OCI-LY3 (cell line): ENCODE results near the gene ZBED1.

ENCODE experiments used
- H2AFZ ChIP-seq: fragments of 200-600, 300-600 bp; shearing (Covaris generic); 2 replicates; pipeline ENCODE4 v1.6.0; 2014; ENCODE audit warnings: antibody characterized with exemption, low read depth, low read length
- H3K27ac ChIP-seq: fragments of 200-600, 300-600 bp; sonication (generic); 2 replicates; pipeline ENCODE4 v1.5.1; 2014; ENCODE audit warnings: mild to moderate bottlenecking, low read length, moderate library complexity, mixed read lengths
- H3K27me3 ChIP-seq: fragments of 200-600, 300-600 bp; sonication (generic); 2 replicates; pipeline ENCODE4 v1.6.1; 2014; ENCODE audit warnings: low read depth, low read length, mixed read lengths
- H3K36me3 ChIP-seq: fragments of 200-600, 300-600 bp; sonication (generic); replicated peaks from 2 replicates; pipeline ENCODE3; 2014; ENCODE audit warnings: low read depth, low read length, mixed read lengths
- H3K4me1 ChIP-seq: fragments of 300-600, 200-600 bp; sonication (generic); 2 replicates; pipeline ENCODE4 v1.6.1; 2014; ENCODE audit warnings: low read length, mixed read lengths
- H3K4me2 ChIP-seq: fragments of 200-600, 300-600 bp; sonication (generic); 2 replicates; pipeline ENCODE4 v1.6.1; 2014; ENCODE audit warnings: low read length, mixed read lengths
- H3K4me3 ChIP-seq: fragments of 300-600, 200-600 bp; sonication (generic); 2 replicates; pipeline ENCODE4 v1.5.1; 2014; ENCODE audit warnings: antibody characterized with exemption, mild to moderate bottlenecking, low read length, moderate library complexity
- H3K79me2 ChIP-seq: fragments of 300-600, 200-600 bp; shearing (Covaris generic); 2 replicates; pipeline ENCODE4 v1.6.1; 2014; ENCODE audit warnings: mild to moderate bottlenecking, low read length, mixed read lengths
- H3K9ac ChIP-seq: fragments of 300-600, 200-600 bp; shearing (Covaris generic); 2 replicates; pipeline ENCODE4 v1.6.0; 2014; ENCODE audit warnings: mild to moderate bottlenecking, low read length, moderate library complexity
- H3K9me3 ChIP-seq: fragments of 200-600, 300-600 bp; shearing (Covaris generic); 2 replicates; pipeline ENCODE4 v1.6.1; 2014; ENCODE audit warnings: low read length, mixed read lengths; ENCODE audit not compliant: insufficient read depth
- H4K20me1 ChIP-seq: fragments of 200-600, 300-600 bp; sonication (generic); 2 replicates; pipeline ENCODE4 v1.6.1; 2016; ENCODE audit warnings: low read length, mixed read lengths; ENCODE audit not compliant: insufficient read depth
- EZH2phosphoT487 ChIP-seq: fragments of 200-600 bp; shearing (Covaris generic); IDR thresholded peaks from 2 replicates; pipeline ENCODE4 v1.6.1; 2018; ENCODE audit warnings: antibody characterized with exemption, mixed run types, low read depth
- TF ChIP-seq, protein P1 (sequence below): fragments of 200-600, 300-600 bp; sonication (generic); IDR thresholded peaks from 2 replicates; pipeline ENCODE4 v1.5.1; 2014; ENCODE audit warnings: antibody characterized with exemption, low read length, low read depth

ZBED1 gene

DNA sequence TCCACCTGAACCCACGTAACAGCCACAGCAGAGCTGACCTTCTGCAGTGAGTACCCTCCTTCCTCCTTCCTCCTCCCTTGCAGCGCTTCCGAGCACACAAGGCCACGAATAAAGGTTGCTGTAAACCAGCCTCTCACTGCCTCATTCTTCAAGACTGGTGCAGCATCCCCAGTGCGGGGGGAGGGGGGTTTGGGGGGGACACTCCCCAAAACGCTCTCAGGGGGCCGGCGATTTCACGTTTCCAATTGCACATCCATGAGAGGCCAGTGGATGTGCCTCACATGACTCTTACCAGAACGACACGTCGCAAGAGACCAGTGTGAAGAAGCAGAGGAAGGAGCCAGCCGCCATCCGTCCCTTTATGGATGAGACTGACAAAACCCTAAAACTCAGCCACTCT is 5.2 kb downstream of the ZBED1 start:
- no peak for TF ChIP-seq EZH2phosphoT487

DNA sequence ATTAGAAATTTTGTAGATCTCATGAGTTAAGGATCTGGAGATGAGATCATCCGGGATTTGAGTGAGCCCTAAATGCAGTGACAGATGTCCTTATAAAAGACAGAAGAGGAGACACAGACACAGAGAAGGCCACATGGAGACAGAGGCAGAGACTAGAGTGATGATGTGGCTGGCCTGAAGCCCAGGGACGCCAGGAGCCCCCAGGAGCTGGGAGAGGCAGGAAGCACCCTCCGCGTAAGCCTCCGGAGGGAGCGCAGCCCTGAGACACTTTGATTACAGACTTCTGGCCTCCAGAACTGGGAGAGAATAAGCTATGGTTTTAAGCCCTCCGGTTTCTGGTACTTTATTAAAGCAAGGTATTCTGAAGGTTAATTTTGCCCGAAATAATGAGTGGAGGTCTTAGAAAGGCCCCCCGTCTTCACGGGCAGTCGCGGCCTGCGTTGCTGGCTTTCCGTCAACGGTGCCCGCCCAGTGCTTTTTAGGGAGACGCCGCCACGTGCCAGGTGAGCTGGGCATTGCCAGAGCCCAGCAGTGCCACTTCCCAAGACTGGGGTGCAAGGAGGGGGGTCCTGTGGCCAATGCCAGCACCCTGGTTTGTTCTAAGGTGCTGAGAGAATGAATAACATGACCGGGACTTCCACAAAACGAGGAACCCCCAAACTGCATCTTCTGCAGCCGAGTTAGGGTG is 8.1 kb downstream of the ZBED1 start:
- H3K4me1 ChIP-seq: peaks cover 8% of the 10 kb centered on the region
- H3K4me2 ChIP-seq: no peak overlapping the region
- no peaks in the 10 kb centered on the region for H3K27me3 ChIP-seq
- H2AFZ ChIP-seq: no peak overlapping the region
- H3K36me3 ChIP-seq: peaks cover 59% of the 10 kb centered on the region
- no peak overlapping the region for H3K9ac ChIP-seq
- no peak overlapping the region for H3K4me3 ChIP-seq
- H4K20me1 ChIP-seq: peaks cover 69% of the 10 kb centered on the region
- no peak overlapping the region for H3K27ac ChIP-seq
- no peak for TF ChIP-seq EZH2phosphoT487
- TF ChIP-seq, protein P1, sequence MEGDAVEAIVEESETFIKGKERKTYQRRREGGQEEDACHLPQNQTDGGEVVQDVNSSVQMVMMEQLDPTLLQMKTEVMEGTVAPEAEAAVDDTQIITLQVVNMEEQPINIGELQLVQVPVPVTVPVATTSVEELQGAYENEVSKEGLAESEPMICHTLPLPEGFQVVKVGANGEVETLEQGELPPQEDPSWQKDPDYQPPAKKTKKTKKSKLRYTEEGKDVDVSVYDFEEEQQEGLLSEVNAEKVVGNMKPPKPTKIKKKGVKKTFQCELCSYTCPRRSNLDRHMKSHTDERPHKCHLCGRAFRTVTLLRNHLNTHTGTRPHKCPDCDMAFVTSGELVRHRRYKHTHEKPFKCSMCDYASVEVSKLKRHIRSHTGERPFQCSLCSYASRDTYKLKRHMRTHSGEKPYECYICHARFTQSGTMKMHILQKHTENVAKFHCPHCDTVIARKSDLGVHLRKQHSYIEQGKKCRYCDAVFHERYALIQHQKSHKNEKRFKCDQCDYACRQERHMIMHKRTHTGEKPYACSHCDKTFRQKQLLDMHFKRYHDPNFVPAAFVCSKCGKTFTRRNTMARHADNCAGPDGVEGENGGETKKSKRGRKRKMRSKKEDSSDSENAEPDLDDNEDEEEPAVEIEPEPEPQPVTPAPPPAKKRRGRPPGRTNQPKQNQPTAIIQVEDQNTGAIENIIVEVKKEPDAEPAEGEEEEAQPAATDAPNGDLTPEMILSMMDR: no peak
- H3K9me3 ChIP-seq: no peaks in the 10 kb centered on the region
- peaks cover 98% of the 10 kb centered on the region for H3K79me2 ChIP-seq

More for the DNA sequence above, 5.2 kb downstream of the ZBED1 start:
- H3K4me3 ChIP-seq: no peak overlapping the region
- no peak overlapping the region for H3K4me2 ChIP-seq
- no peaks in the 10 kb centered on the region for H3K27me3 ChIP-seq
- no peak overlapping the region for H2AFZ ChIP-seq
- no peak overlapping the region for H3K9ac ChIP-seq
- H3K36me3 ChIP-seq: peaks cover 42% of the 10 kb centered on the region
- no peak overlapping the region for H3K27ac ChIP-seq
- H4K20me1 ChIP-seq: peaks cover 60% of the 10 kb centered on the region
- H3K79me2 ChIP-seq: peaks cover 96% of the 10 kb centered on the region
- no peaks in the 10 kb centered on the region for H3K9me3 ChIP-seq
- peaks cover 28% of the 10 kb centered on the region for H3K4me1 ChIP-seq

DNA sequence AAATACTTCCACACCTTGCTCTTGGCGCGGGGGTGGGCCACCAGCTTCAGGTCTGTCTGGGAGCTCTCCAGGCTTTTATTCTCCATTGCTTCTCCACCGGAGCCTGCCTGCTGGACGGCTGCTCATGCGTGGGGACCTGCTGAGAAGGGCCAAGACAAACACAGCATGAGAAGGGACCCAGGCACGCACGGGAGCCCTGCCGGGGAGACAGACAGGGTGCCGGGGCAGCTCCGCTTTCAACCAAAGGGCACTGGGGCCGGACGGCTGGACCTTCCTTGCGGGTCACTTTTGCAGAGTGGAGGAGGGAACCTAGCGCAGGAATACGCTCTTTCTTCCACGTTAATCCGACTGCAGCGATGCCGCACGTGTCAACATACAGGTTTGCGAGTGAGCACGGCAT is 10.1 kb downstream of the ZBED1 start:
- Histone ChIP-seq H3K4me2 (no peak overlapping the region), H3K36me3 (peaks cover 70% of the 10 kb centered on the region), H3K27ac (no peak overlapping the region), H3K79me2 (peaks cover 99% of the 10 kb centered on the region), H3K4me3 (no peak overlapping the region), H3K9ac (no peak overlapping the region), H2AFZ (no peak overlapping the region), H3K9me3 (no peaks in the 10 kb centered on the region), H3K4me1 (no peaks in the 10 kb centered on the region), H3K27me3 (no peaks in the 10 kb centered on the region), H4K20me1 (peaks cover 80% of the 10 kb centered on the region)
- no peak for TF ChIP-seq EZH2phosphoT487
- TF ChIP-seq, protein P1: no peak

DNA sequence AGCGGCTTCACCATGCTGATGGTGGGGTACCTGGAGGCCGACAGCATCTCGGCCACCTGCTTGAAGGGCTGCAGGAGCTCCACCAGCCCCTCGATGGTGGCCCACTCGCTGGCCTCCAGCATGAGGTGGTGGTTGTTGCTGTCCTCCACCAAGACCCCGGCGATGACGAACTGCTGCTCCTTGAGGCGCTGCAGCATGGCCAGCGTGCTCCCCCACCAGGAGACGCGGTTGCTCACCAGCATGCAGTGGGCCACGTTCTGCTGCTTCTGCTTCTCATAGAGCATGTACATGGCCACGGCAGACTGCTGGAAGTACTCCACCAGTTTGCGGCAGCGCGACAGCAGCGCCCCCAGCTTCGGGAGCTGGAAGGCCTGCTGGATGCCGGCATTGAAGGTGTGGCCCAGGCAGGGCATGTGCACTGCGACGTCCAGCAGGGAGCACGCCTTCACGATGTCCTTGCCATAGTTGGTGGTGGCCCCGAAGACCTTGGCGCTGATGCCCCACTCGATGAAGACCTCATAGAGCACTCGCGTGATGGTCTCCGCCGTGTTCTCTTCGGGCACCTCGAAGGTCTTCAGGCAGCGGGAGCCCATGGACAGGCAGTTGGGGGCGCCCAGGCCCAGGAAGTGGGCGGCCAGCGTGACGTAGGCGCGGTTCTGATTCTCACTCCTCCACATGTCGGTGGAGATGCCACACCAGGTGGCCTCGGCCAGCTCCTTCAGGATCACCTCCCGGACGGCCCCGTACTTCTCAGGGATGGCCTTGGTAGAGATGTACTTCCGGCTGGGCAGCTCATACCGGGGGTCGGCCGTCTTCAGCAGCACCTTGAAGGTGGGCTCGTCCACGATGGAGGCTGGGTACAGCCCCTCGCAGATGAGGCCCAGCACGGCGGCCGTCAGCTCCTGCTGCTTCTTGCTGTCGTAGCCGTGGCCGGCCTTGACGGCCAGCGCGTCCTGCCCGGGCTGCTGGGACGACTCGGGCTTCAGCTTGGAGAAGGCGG is 11.0 kb downstream of the ZBED1 start:
- no peak for TF ChIP-seq EZH2phosphoT487
- TF ChIP-seq, protein P1: no peak
- no peak overlapping the region for H2AFZ ChIP-seq
- no peaks in the 10 kb centered on the region for H3K4me1 ChIP-seq
- H3K27me3 ChIP-seq: no peaks in the 10 kb centered on the region
- H3K79me2 ChIP-seq: peaks cover 96% of the 10 kb centered on the region
- H4K20me1 ChIP-seq: peaks cover 82% of the 10 kb centered on the region
- H3K4me3 ChIP-seq: no peak overlapping the region
- H3K9ac ChIP-seq: no peak overlapping the region
- H3K36me3 ChIP-seq: peaks cover 71% of the 10 kb centered on the region
- no peak overlapping the region for H3K4me2 ChIP-seq
- H3K9me3 ChIP-seq: no peaks in the 10 kb centered on the region
- no peak overlapping the region for H3K27ac ChIP-seq
